ENCODE measurements around the gene ROR2.
"Not testable (repeated sequence)": the region's sequence is repeated elsewhere in the genome, so short reads cannot be mapped to it uniquely, and the experiment has no call there.

The ROR2 gene

GRCh38 chr9:91923145-91923544, 26.9 kb downstream of the ROR2 start:
- no peak for DNase-seq (ENCODE audit: low spot score)

- no peak for DNase-seq (ENCODE audit: low spot score)
Observed at GRCh38 chr9:91921371-91921770, 28.7 kb downstream of the ROR2 start.

GRCh38 chr9:91920630-91921350, 29.2 kb downstream of the ROR2 start:
- no peak for DNase-seq (ENCODE audit: low spot score)

GRCh38 chr9:91919621-91920020, 30.4 kb downstream of the ROR2 start:
- DNase-seq (ENCODE audit: low spot score): no peak

- DNase-seq (ENCODE audit: low spot score): no peak
Observed at GRCh38 chr9:91917436-91917835, 32.6 kb downstream of the ROR2 start.

GRCh38 chr9:91915524-91916263, 34.3 kb downstream of the ROR2 start:
- no peak for DNase-seq (ENCODE audit: low spot score)

- DNase-seq (ENCODE audit: low spot score): no peak
Observed at GRCh38 chr9:91914937-91915336, 35.1 kb downstream of the ROR2 start.

- no peak for DNase-seq (ENCODE audit: low spot score)
Observed at GRCh38 chr9:91914404-91914803, 35.6 kb downstream of the ROR2 start.

GRCh38 chr9:91913986-91914385, 36.0 kb downstream of the ROR2 start:
- DNase-seq (ENCODE audit: low spot score): no peak

GRCh38 chr9:91913096-91913495, 36.9 kb downstream of the ROR2 start:
- no peak for DNase-seq (ENCODE audit: low spot score)

GRCh38 chr9:91911657-91912056, 38.4 kb downstream of the ROR2 start:
- no peak for DNase-seq (ENCODE audit: low spot score)

GRCh38 chr9:91909256-91909655, 40.8 kb downstream of the ROR2 start:
- not testable (repeated sequence) for DNase-seq (ENCODE audit: low spot score)

- no peak for DNase-seq (ENCODE audit: low spot score)
Observed at GRCh38 chr9:91908746-91909145, 41.3 kb downstream of the ROR2 start.

GRCh38 chr9:91908293-91908623, 41.8 kb downstream of the ROR2 start:
- DNase-seq (ENCODE audit: low spot score): no peak

- no peak for DNase-seq (ENCODE audit: low spot score)
Observed at GRCh38 chr9:91907484-91908292, 42.3 kb downstream of the ROR2 start.

GRCh38 chr9:91905991-91906469, 44.0 kb downstream of the ROR2 start:
- DNase-seq (ENCODE audit: low spot score): no peak

GRCh38 chr9:91905237-91905650, 44.8 kb downstream of the ROR2 start:
- DNase-seq (ENCODE audit: low spot score): no peak

- no peak for DNase-seq (ENCODE audit: low spot score)
Observed at GRCh38 chr9:91904588-91905236, 45.3 kb downstream of the ROR2 start.

GRCh38 chr9:91903126-91903911, 46.7 kb downstream of the ROR2 start:
- no peak for DNase-seq (ENCODE audit: low spot score)

- DNase-seq (ENCODE audit: low spot score): no peak
Observed at GRCh38 chr9:91902475-91903125, 47.4 kb downstream of the ROR2 start.

- DNase-seq (ENCODE audit: low spot score): no peak
Observed at GRCh38 chr9:91900797-91901177, 49.2 kb downstream of the ROR2 start.

Data from COLO829 (cell line).